Neural cell (in vitro differentiated cells): ENCODE results near the gene AGPAT1.

Experiments
- CTCF ChIP-seq: fragments of 450-650 bp; IDR thresholded peaks from 2 replicates; pipeline ENCODE4 v1.5.1; 2014; ENCODE audit warnings: antibody characterized with exemption, mild to moderate bottlenecking, moderate library complexity; ENCODE audit not compliant: poor library complexity, severe bottlenecking
- EP300 ChIP-seq: fragments of 450-650 bp; conservative IDR thresholded peaks from 2 replicates; pipeline ENCODE4 v1.6.1; 2014; ENCODE audit warnings: antibody characterized with exemption, mild to moderate bottlenecking, moderate library complexity; ENCODE audit not compliant: poor library complexity, severe bottlenecking
- MXI1 ChIP-seq: fragments of 450-650 bp; conservative IDR thresholded peaks from 2 replicates; pipeline ENCODE4 v1.6.1; 2014; ENCODE audit warnings: antibody characterized with exemption, mild to moderate bottlenecking; ENCODE audit not compliant: poor library complexity, severe bottlenecking
- POLR2AphosphoS5 ChIP-seq: IDR thresholded peaks from 2 replicates; pipeline ENCODE4 v1.6.1; 2012
- RAD21 ChIP-seq: fragments of 450-650 bp; conservative IDR thresholded peaks from 2 replicates; pipeline ENCODE4 v1.6.1; 2014; ENCODE audit warnings: antibody characterized with exemption, mild to moderate bottlenecking, moderate library complexity
- TF ChIP-seq, protein P1 (sequence below): IDR thresholded peaks from 2 replicates; pipeline ENCODE4 v1.6.1; 2012; ENCODE audit warnings: borderline replicate concordance

DNA sequence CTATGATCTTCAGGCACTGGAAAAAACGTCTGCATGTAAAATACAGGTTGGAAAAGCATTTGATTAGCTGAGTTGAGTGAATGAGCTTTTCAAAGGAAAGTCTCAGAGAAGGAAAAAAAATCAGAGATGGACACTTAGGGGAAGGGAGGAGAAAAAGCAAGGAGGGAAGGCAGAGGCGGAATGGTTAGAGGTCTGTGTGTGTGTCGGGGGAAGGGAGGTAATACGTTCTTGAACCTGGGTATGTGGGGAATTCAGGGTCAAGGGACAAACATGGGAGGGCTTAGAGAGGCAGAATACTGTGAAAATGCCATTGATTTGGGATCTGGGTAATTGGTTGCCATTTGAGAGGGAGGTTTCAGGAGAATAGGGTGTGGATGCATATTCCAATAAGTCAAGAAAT lies 29.2 kb downstream of the AGPAT1 start:
- TF ChIP-seq MXI1 (no peak), EP300 (no peak), CTCF (no peak), POLR2AphosphoS5 (no peak), RAD21 (no peak)
- TF ChIP-seq, protein P1, sequence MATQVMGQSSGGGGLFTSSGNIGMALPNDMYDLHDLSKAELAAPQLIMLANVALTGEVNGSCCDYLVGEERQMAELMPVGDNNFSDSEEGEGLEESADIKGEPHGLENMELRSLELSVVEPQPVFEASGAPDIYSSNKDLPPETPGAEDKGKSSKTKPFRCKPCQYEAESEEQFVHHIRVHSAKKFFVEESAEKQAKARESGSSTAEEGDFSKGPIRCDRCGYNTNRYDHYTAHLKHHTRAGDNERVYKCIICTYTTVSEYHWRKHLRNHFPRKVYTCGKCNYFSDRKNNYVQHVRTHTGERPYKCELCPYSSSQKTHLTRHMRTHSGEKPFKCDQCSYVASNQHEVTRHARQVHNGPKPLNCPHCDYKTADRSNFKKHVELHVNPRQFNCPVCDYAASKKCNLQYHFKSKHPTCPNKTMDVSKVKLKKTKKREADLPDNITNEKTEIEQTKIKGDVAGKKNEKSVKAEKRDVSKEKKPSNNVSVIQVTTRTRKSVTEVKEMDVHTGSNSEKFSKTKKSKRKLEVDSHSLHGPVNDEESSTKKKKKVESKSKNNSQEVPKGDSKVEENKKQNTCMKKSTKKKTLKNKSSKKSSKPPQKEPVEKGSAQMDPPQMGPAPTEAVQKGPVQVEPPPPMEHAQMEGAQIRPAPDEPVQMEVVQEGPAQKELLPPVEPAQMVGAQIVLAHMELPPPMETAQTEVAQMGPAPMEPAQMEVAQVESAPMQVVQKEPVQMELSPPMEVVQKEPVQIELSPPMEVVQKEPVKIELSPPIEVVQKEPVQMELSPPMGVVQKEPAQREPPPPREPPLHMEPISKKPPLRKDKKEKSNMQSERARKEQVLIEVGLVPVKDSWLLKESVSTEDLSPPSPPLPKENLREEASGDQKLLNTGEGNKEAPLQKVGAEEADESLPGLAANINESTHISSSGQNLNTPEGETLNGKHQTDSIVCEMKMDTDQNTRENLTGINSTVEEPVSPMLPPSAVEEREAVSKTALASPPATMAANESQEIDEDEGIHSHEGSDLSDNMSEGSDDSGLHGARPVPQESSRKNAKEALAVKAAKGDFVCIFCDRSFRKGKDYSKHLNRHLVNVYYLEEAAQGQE = no peak
